Fibroblast of skin of scalp (primary cell): Measurements from ENCODE around the gene GSTM4. TPM values are rescaled to one million over a fixed set of nuclear protein-coding genes. Genes with fewer than 3 reads are reported as not detected.
A peak's percentile ranks its signal among the peaks of the same experiment; 100 is the strongest.

Source experiments
- DNase-seq: peaks from one replicate; pipeline ENCODE4 v3.0.0-alpha.2; 2013
- polyA plus RNA-seq, 2 experiments: library from polyadenylated mRNA; unstranded; fragments of 120-200 nt; gene quantifications; one replicate each; pipeline ENCODE4 v1.2.1, GENCODE V29; 2013; ENCODE audit not compliant: insufficient read length in 2 of 2

Gene GSTM4
- polyA plus RNA-seq (2013, experiment 1 of 2; ENCODE audit: insufficient read length), result 18.6 TPM
- polyA plus RNA-seq (2013, experiment 2 of 2; ENCODE audit: insufficient read length), result 19.8 TPM

DNA sequence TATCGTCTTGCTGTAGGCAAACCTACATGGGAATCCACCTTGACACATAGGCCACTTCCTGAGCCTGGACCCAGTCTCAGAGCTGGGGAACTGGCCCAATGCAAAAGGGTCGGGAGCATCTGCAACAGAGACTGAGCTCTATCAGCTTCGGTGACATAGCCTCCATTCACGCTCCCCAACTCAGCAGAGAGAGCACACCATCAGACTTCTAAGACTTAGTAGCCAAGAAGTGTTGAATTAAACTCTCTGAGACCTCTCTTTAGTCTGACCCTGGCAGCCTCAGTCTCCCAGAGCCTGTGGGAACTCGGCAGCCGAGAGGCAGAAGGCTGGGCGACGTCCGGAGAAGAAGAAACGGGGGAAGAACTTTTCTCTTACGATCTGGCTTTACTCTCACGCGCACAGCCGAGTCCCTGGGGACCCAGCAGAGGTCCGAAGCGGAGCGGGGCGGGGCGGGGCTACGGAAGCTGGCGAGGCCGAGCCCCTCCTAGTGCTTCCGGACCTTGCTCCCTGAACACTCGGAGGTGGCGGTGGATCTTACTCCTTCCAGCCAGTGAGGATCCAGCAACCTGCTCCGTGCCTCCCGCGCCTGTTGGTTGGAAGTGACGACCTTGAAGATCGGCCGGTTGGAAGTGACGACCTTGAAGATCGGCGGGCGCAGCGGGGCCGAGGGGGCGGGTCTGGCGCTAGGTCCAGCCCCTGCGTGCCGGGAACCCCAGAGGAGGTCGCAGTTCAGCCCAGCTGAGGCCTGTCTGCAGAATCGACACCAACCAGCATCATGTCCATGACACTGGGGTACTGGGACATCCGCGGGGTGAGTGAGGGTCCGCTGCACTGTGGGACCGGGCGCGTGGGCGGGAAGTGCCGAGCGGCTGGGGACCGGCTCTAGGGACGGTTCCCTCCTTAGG, at the start of gene GSTM4:
TSS of gene GSTM4 (plus strand) at position 485 of the 905 bp plus-strand sequence. CDS start at position 776, 291 bp downstream.
- DNase-seq, result peak; percentile 83

DNA sequence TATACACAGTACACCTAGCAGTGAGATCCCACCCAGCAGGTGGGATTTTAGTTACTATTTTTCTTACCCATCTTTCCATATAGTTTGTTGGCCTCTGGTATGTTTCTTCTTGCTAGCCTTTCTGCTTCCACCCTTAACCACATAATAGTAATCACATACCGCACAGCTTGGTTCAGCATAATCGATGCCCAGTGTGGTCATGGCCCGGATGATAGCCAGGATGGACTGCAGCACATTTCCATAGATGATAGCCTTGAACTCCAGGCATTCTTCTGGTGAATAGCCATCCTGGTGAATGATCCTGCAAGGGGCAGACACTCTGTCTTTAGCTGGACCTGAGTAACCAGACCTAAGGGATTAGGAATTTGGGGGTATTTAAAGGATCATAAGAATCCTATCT, 46.0 kb upstream of the GSTM4 start:
- no peak for DNase-seq

DNA sequence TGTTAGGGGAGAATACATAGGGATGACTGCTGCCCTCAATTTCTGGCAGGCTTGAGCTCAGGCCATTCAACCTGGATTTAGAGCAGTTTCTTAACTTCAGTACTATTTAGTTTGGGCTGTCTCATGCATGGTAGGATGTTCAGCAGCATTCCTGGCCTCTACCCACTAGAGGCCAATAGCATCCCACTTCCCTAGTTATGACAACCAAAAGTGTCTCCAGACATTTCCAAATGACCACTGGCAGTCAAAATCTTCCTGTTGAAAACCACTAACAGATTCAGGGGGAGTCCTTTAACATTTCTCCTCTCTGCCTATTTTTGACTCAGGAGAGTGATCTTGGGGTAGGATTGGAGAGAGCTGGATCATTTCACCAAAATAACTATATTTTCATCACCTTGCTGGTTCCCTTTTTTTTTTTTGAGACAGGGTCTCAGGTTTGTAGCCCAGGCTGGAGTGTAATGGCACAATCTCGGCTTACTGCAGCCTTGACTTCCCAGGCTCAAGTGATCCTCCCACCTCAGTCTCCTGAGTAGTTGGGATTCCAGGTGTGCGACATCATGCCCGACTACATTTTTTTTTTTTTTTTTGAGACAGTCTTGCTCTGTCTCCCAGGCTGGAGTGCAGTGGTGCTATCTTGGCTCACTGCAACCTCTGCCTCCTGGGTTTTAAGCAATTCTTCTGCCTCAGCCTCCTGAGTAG, 45.1 kb upstream of the GSTM4 start:
- peak; percentile 55 for DNase-seq

DNA sequence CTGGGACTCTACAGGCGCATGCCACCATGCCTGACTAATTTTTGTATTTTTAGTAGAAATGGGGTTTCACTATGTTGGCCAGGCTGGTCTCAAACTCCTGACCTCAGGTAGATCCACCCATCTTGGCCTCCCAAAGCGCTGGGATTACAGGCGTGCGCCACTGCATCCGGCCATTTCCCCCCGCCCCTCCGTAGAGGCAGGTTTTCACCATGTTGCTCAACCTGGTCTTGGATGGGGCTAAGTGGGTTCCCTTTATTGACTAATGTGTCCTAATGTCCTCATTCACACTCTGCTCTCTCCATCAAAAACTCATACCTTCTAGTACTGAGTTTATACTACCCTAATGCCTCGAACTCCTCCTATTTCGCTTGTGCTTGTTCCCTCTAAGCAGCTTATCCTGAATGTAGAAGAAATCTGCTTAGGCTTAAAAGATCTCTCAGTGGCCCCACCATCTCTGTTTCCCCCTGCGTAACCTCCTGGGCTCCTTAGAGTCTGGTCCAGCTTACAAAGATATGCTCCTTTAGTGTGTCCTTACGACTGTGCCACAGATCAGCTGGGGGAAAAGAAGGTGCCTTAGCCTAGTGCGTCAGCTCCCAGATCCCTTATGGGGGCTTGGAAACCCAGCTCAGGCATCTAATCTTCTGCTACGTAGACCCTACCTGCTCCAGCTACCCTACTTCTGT, 44.5 kb upstream of the GSTM4 start:
- DNase-seq, result no peak

DNA sequence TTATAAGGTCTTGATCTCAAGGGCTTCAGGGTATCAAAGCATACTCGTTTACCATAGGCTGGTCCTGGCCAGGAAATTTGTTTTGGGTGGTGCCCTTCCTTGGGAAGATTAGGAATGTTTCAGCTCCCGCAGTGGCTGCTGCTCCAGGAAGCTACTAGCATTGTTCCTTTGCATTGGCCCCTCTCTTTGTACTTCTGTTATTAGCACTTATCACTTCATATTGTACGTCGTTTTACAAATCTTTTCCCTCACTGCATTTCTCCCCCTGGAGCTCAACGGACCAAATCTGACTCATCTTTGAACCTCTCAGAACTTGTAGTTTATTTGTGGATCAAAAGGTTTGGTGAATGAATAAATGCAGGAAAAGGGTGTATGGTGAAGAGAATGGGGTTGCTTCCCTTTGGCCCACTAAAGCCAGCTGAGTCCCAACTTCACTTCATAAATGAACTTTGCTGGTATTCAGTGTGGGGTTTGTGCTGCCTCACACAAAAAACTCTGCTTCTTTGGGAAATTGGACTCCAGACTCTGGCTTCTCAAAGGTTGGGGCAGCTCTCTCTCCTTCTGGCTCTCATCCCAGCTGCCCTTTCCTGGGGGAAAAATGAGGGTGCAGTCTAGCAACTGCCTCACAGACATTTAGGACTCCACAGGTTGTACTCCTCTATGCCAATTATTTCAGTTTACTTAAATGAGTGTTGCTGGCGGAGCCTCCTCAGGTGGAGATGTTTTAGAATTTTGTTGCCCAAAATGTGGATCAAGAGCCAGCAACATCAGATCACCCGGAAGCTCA, 42.3 kb upstream of the GSTM4 start:
- DNase-seq, result no peak

DNA sequence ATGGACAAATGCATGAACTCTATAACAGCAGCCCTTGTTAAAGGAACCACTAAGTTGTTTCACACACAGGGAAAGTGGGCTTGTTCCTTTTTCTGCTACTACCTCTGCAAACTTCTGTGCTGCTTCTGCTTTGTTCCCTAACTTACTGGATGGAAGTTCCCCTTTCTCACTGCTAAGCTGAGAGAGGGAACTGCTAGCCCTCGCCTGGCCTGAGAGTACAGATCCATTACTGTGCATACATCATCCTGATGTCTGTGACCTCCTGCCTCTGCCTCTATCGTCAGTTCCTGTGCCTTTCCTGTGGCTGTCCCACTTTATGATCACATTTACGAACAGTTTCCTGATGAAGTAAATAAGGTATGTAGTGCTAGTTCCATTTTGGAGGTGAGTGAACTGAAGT, 40.0 kb upstream of the GSTM4 start:
- DNase-seq, result no peak

DNA sequence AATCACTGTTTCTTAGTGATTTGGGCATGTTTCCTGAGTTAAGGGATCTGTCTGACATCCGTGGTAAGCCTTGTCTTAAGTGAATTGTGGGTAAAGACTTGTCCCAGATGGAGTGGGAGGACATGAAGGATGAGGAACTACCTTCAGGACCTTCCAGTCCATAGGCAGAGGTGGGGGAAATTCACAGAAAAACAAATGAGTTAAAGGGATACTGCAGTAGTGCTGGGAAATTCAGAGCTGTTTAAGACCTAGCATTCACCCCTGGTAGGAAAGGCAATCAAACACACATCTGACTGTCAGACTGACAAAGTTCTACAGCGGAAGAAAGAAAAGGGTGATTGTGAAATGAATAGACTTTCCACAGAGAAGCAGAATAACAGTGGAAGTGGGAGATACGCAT, 39.5 kb upstream of the GSTM4 start:
- no peak for DNase-seq

DNA sequence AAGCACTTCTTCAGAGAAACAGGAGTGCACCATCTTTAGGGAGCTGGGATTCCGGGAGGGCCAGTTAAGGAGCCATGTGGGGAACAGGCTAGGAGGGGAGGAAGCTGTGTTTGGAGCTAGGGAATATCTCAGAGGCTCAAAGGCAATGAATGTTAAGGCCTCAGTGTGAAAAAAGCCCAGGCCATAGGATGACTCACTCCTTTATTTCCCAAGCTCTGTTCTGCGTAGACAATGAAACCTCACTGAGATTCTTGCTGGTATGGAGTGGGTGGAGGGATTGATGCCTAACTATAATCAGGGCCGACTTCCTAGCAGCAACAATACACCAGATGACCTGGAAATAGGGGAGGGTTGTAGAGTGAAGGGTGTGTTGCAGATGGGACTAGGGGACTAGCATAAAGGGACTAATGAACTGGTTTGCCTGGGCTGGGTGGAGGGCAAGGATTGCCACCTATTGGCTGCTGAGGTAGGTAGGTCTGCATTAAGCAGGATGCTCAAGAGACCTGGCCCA, 38.6 kb upstream of the GSTM4 start:
- peak; percentile 80 for DNase-seq

DNA sequence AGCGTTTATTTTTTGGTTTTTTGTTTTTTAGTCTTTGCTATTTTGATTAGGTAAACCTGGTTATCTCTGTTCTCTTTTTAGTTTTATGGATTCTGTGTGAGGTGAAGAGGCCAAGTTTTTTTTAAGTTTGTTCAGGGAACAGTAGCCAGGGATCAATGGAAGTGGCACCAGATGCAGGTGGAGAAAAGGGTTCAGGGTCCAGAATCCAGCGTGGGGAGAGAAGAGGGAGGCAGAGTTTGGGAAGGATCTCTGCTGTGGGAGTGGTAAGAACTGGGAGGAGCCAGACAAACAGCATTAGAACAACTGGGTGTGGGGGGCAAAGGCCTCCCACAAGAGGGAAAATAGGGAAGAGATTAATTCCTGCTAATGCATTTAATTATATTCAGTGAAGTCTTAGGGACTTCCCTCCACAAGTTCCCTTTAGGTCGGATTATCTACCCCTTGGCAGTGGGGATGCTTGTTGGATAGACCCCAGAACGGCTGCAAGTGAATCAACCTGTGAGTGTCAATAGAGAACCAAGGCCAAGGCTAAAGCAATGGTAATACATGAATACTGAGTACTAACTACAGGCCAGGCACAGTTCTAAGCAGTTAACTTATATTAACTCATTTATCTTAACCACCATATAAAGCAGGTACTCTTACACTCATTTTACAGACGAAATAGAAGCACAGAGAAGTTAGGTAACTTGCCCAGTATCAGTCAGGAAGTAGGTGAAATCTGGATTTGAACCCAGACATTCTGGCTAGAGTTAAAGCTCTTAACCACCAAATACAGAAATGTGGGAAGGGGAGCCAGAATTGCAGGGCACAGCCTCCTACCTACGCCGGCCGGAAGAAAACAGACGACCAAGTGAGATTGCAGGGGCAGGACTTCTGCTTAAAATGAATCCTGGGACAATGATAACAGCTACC, 37.0 kb upstream of the GSTM4 start:
- DNase-seq, result no peak

DNA sequence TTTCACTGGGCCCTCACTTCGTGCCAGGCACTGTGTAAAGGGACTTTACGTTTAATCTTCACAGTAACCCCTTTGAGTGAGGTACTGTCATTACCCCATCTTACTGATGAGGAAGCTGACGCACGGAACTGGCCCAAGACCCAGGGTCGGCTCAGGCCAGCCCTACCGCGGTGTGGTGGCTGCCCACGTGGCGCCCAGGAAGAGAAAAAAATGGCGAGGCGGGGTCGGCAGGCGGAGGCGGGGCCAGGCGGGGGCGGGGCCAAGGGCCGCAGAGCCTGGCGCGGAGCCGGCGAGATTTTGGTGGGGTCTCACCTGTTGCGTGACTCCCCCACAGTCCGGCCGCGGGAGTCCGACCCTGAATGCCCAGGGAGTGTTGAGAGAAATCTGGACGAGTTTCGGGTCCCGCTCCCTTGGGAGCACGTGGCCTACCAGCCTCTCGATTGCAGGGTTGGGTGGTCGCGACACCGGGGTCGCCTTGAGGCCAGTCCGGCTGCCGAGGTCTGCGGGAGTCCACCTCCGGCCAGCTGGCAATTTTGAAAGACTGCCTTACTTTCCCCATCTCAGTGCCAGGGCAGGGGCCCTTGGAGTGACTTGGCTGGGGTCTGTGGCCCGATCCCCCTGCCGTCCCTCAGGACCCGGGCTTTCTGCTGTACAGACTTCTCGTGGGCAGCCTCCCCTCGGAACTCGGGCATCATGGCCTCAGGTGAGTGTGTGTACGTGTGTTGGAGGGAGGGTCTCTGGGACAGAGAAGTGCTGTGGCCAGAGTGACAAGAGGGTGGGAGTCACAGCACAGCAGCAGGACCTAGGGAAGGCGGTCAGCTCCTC, 36.1 kb upstream of the GSTM4 start, which contains the start of the genes AMPD2 and GNAT2:
TSS of gene AMPD2 (plus strand) at position 262 of the 825 bp plus-strand sequence. CDS start 1,339 bp downstream, outside the sequence.
TSS of gene GNAT2 (minus strand) at position 41 of the 825 bp plus-strand sequence. CDS start 6,746 bp downstream, outside the sequence.
- DNase-seq, result peak; percentile 86

DNA sequence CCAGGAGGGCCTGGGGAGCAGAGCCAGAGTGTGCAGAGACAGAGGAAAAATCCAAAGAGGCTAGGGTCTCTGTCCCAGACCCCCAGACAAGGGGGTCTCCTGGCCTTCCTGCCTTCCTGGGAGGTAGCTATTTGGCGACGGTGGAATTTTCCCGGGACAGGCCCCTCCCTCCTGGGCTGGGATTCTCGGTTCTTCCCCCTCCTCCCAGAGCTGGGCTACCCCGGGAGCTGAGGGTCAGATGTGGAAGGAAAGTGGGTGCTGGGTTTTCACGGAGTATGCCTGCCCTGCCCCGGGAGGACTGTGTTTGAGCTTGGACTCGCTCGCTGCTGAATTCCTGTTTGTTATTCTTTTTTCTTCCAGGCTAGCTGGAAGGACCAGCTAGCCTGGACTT, 35.5 kb upstream of the GSTM4 start:
- peak; percentile 73 for DNase-seq

DNA sequence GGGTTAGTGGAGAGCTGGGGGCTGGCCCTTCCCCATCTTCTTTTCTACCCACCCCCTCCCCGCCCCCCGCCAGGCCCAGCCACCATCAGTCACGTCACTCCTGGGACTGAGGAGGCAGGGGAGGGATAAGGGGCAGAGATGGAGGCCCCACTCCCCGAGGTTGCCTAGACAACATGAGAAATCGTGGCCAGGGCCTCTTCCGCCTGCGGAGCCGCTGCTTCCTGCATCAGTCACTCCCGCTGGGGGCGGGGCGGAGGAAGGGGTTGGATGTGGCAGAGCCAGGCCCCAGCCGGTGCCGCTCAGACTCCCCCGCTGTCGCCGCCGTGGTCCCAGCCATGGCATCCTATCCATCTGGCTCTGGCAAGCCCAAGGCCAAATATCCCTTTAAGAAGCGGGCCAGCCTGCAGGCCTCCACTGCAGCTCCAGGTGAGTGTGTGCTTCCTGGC, 35.0 kb upstream of the GSTM4 start:
- DNase-seq, result peak; percentile 97

DNA sequence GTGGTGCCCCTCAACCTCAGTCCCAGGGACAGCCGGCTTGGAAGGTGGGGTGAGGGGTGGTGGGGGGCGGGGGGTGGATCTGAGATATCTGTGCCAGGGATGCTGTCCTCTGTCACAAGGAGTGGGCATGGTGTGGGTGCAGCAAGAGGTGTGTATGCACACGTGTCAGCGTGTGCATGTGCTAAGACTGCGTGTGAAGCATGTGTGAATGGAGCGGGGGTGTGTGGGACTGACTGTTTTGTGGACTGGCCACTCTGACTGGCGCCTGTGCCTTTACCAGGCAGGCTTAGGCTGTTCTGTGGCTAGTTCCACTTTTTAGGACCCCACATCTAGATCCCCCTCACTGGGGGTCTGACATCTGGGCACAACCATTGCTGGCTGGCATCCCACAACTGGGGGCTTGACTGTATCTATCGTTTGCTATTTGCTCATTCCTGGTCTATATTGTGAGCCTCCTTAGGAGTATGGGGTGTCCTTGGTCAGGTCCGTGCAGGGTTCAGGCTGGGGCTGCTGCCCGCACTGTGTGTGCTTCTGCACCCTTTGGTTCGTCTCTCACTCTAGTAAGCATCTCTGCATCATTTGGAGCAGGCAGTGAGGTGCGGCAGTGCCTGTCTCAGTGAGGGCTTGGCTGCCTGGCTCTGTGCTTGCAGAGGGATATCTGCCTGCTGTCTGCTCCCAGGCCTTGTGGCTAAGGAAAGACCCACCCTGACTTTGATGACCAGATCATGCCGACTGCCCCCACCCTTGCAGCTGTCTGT, 34.3 kb upstream of the GSTM4 start:
- DNase-seq, result no peak

DNA sequence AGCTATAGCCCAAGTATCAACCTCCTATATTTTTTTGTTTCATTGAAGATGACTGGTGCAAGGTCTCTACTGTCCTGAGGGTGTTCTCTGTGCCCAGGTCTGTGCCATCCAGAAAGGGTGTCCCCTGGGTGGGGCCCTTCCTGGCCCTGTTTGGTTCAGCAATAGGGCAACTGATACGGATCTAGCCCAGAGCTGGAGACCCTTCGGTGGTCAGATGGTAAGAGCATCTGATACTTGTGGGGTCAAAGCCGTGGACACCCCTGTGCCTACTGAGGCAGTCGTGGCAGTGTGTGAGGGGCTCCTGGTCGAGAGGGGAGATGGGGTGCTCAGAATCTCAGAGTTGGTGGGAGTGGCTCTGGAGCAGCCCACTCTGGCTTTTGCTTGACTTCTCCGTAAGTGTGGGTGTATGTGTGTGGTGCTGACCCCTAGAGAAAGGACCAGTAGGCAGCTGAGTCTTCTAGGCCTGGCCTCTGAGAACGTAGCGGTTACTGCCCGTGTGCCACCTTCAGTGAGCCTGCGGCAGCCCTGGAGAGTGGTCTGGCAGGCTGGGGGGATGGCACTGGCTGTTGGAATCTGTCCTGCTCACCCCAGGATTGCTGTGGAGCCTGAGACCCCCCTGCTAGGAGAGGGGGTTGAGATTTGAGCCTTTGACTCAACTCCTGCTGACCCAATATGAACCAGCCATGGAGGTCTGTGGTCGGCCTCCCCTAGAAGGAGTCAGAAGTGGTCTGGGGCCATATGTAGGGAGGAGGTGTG, 33.6 kb upstream of the GSTM4 start:
- no peak for DNase-seq

DNA sequence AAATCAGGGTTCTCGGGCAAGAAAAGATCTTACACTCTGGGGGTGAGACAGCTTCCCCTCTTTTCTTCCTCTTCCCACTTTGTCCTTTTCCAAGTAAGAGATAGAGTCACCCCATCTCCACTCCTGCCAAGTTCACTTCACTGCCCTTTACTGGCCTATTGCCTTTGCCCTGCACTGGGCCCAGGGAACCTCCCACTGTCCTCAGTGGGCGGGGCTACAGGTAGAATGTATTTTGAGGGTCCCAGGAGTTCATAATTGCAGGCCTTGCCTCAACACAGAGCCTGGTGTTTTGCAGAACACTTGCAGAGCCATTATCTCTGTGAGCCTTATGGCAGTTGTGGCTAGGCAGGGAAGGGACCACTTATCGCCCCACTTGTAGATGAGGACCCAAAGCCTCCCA, 33.0 kb upstream of the GSTM4 start:
- no peak for DNase-seq

DNA sequence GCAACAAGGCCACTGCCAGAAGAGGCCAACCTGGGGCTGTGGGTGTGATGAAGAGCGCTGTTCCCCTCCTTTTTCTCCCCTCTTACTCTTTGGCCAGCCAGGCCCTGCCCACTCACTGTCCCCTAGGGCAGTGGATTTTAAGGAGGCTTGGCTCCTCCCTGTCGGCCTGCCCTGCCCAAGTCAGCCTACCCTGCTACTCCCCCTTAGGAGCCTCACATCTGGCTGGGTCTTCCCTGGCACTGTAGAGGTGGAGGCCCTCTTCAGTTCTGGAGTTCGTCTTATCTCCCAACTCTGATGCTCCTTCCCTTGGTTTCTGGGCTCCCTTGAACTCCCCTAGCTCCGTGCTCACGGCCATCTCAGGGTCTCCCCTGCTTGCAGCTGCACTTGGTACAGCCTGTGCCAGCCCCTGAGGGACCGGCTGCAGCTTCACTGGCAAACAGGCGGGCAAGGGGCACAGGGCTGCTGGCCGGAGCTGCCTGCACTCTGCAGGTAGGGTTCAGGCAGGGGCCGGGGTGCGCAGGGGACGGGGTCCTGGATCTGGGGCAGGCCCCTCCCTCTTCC, 32.2 kb upstream of the GSTM4 start:
- no peak for DNase-seq

DNA sequence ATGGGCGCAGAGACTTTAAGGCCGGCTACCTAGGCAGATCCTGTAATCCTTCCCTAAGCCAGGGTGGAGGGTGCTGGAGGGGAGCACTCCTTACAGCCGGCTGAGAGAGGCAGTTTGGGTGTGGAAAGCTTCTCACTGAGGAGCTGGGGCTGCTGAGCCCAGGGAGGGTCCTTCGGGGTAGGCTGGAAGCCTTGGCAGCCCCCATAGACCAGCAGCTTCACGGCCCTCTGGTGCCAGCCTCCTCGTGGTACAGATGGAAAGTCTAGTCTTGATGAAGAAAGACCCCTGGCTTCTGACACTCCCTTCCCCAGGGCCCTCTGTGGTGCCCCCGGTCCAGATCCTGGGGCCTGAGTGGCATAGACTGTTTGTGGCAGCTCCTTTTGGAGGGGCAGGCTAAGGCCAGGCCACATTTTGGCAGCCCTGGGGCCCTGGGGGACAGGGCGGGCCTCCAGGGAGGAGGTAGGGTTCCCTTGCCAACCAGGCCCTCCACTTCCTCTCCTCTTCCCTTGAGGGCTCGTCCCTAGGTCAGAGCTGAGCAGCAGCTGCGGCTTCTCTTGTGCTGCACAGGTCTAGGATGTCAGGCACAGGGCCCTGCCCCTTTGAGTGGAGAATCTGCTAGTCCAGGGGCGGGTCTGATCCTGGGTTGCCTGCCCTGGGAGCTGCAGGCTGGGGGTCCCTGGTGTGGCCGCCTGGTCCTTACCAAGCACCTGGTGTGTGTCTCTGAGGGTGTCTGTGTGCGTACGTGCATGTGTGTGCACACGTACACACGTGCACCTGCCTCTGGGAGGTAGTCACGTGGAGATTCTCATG, 31.5 kb upstream of the GSTM4 start:
- no peak for DNase-seq
